Endothelial cell of umbilical vein (primary cell): Measurements from ENCODE around the gene CEP295NL. TPM values are rescaled to one million over a fixed set of nuclear protein-coding genes. Genes with fewer than 3 reads are reported as not detected.

Source experiments
- BruUV-seq: library from RNA; stranded (reverse); fragments of 400-500 nt; replicated peaks from 2 replicates; lab custom pipeline; 2021; lab: Mats Ljungman, UMichigan
- CTCF ChIA-PET: fragments of 300-600, 350-600 bp; sonication (Branson Sonifier 250); formaldehyde crosslinking; loops from one replicate; lab custom pipeline; 2021; ENCODE audit warnings: antibody characterized with exemption, inconsistent platforms; lab: Charles Lee
- POLR2A ChIA-PET: fragments of 300-600, 350-600 bp; sonication (Branson Sonifier 250); formaldehyde crosslinking; loops from one replicate; lab custom pipeline; 2021; ENCODE audit warnings: antibody characterized with exemption, inconsistent platforms; lab: Charles Lee
- DNase-seq: peaks from one replicate; pipeline ENCODE4 v3.0.0-alpha.2; 2011; ENCODE audit warnings: low read depth, low spot score
- FAIRE-seq: peaks from 2 replicates; lab custom pipeline; 2011; peaks lifted over from hg19 to GRCh38; lab: Jason Lieb, UNC
- H2AFZ ChIP-seq: 2 replicates; pipeline ENCODE4 v1.6.0; 2012; ENCODE audit warnings: low read depth, low read length, control low read depth, inconsistent platforms
- H3K27ac ChIP-seq: 2 replicates; pipeline ENCODE4 v1.5.1; 2011; ENCODE audit warnings: low read depth, mild to moderate bottlenecking, control low read depth, low read length, moderate library complexity; ENCODE audit not compliant: insufficient read depth
- H3K27me3 ChIP-seq, 2 experiments: 2 replicates each; pipeline versions ENCODE4 v1.6.0 to v1.6.1; 2011; ENCODE audit warnings: low read length in 2 of 2, mixed read lengths in 1 of 2; ENCODE audit not compliant: control insufficient read depth in 2 of 2, insufficient read depth in 2 of 2
- H3K36me3 ChIP-seq, 2 experiments: 2 replicates in 1 of 2; 3 replicates in 1 of 2; pipeline ENCODE4 v1.5.1; 2011; ENCODE audit warnings: low read length in 2 of 2, mild to moderate bottlenecking in 1 of 2, moderate library complexity in 1 of 2; ENCODE audit not compliant: control insufficient read depth in 2 of 2, insufficient read depth in 2 of 2; ENCODE audit errors: extremely low read depth in 1 of 2
- H3K4me1 ChIP-seq: 3 replicates; pipeline ENCODE4 v1.5.1; 2011; ENCODE audit warnings: mild to moderate bottlenecking, low read length; ENCODE audit not compliant: control insufficient read depth, insufficient read depth; ENCODE audit errors: extremely low read depth
- H3K4me2 ChIP-seq: 2 replicates; pipeline ENCODE4 v1.6.1; 2011; ENCODE audit warnings: low read length, control low read depth, mixed read lengths; ENCODE audit not compliant: insufficient read depth
- H3K4me3 ChIP-seq, 3 experiments: fragments of 200-600 bp in 1 of 3; sonication (generic), shearing (Covaris generic) in 1 of 3; replicated peaks in 1 of 3; 2 replicates each; pipeline ENCODE4 v1.5.1; 2011 to 2016; ENCODE audit warnings: control low read depth in 3 of 3, low read length in 3 of 3, mild to moderate bottlenecking in 2 of 3, inconsistent platforms in 1 of 3, low read depth in 1 of 3, moderate library complexity in 1 of 3; ENCODE audit not compliant: insufficient read depth in 1 of 3
- H3K79me2 ChIP-seq: 2 replicates; pipeline ENCODE4 v1.6.0; 2012; ENCODE audit warnings: low read length, inconsistent platforms; ENCODE audit not compliant: control insufficient read depth, insufficient read depth
- H3K9ac ChIP-seq: replicated peaks from 2 replicates; pipeline ENCODE3; 2011; ENCODE audit warnings: low read length, control low read depth; ENCODE audit not compliant: insufficient read depth; ENCODE audit errors: extremely low read depth
- H3K9me1 ChIP-seq: replicated peaks from 3 replicates; pipeline ENCODE4 v1.6.0; 2011; ENCODE audit warnings: mild to moderate bottlenecking, low read length; ENCODE audit not compliant: control insufficient read depth, insufficient read depth; ENCODE audit errors: extremely low read depth
- H3K9me3 ChIP-seq: replicated peaks from 2 replicates; pipeline ENCODE4 v1.5.1; 2012; ENCODE audit warnings: low read length, inconsistent platforms; ENCODE audit not compliant: control insufficient read depth, insufficient read depth
- H4K20me1 ChIP-seq: replicated peaks from 2 replicates; pipeline ENCODE3; 2011; ENCODE audit warnings: mild to moderate bottlenecking, low read length; ENCODE audit not compliant: control insufficient read depth, insufficient read depth; ENCODE audit errors: extremely low read depth
- EZH2 ChIP-seq: IDR thresholded peaks from 2 replicates; pipeline ENCODE4 v1.6.1; 2012; ENCODE audit warnings: borderline replicate concordance, low read depth, mild to moderate bottlenecking, moderate library complexity, low read length, inconsistent platforms; ENCODE audit not compliant: severe bottlenecking
- FOS ChIP-seq: IDR thresholded peaks from 2 replicates; pipeline ENCODE4 v1.6.1; 2011; ENCODE audit warnings: mild to moderate bottlenecking, low read length, moderate library complexity, borderline replicate concordance; ENCODE audit not compliant: insufficient read depth
- GATA2 ChIP-seq: IDR thresholded peaks from 2 replicates; pipeline ENCODE4 v1.7.0; 2011; ENCODE audit warnings: low read depth, mild to moderate bottlenecking, moderate library complexity, mixed read lengths, low read length; ENCODE audit not compliant: insufficient read length, insufficient read depth
- JUN ChIP-seq: IDR thresholded peaks from 2 replicates; pipeline ENCODE4 v1.6.1; 2011; ENCODE audit warnings: borderline replicate concordance, low read depth; ENCODE audit not compliant: insufficient read length, insufficient read depth
- MYC ChIP-seq: IDR thresholded peaks from one replicate; pipeline ENCODE4 v1.6.1; 2011; ENCODE audit warnings: mild to moderate bottlenecking, low read depth, low read length
- POLR2A ChIP-seq: IDR thresholded peaks from 2 replicates; pipeline ENCODE4 v1.6.1; 2012; ENCODE audit warnings: low read depth, mild to moderate bottlenecking, control low read depth, low read length
- POLR2AphosphoS5 ChIP-seq: IDR thresholded peaks from 2 replicates; pipeline ENCODE4 v1.6.1; 2012; ENCODE audit warnings: low read depth, mild to moderate bottlenecking, control low read depth, low read length, moderate library complexity; ENCODE audit not compliant: insufficient read depth
- dilution Hi-C: fragments of 300-500 bp; cut with MboI; formaldehyde crosslinking; loops from one replicate; pipeline ENCODE4 v1.15.0; 2019; ENCODE audit warnings: low sequenced_read_pairs; ENCODE audit not compliant: extremely low pct_ligation_motif_present
- intact Hi-C: fragments of 100-400 bp; cut with micrococcal nuclease; formaldehyde crosslinking; loops from one replicate; pipeline ENCODE4 v1.10.0; 2022
- polyA plus RNA-seq, 4 experiments: library from polyadenylated mRNA; depleted of rRNA in 3 of 4; stranded (reverse) in 3 of 4; unstranded in 1 of 4; fragments of >200 nt; gene quantifications; 2 replicates each; pipeline versions ENCODE4 v1.2.1 to v1.2.3, GENCODE V29; 2011 to 2012; ENCODE audit warnings: missing spikeins in 1 of 4
- total RNA-seq: library from RNA; stranded (reverse); gene quantifications from 2 replicates; pipeline ENCODE4 v1.2.3, GENCODE V29; 2021
- TF ChIP-seq, protein P1 (sequence below): IDR thresholded peaks from 2 replicates; pipeline ENCODE4 v1.6.1; 2011; ENCODE audit not compliant: insufficient read depth, insufficient read length
- TF ChIP-seq, protein P2 (sequence below), 2 donors: IDR thresholded peaks; 1 replicate in 1 of 2; 2 replicates in 1 of 2; pipeline ENCODE4 v1.5.1; 2011; ENCODE audit warnings: low read length in 2 of 2, mild to moderate bottlenecking in 2 of 2, moderate library complexity in 2 of 2, control low read depth in 1 of 2, inconsistent platforms in 1 of 2, low read depth in 1 of 2; ENCODE audit not compliant: insufficient read depth in 1 of 2; ENCODE audit errors: extremely low read depth in 1 of 2

The CEP295NL gene
- total and polyA plus RNA-seq, 2 donors (not counting 3 experiments of a cell fraction or from before 2014, with no cell fraction given) = 0.10 to 8.3 TPM

DNA sequence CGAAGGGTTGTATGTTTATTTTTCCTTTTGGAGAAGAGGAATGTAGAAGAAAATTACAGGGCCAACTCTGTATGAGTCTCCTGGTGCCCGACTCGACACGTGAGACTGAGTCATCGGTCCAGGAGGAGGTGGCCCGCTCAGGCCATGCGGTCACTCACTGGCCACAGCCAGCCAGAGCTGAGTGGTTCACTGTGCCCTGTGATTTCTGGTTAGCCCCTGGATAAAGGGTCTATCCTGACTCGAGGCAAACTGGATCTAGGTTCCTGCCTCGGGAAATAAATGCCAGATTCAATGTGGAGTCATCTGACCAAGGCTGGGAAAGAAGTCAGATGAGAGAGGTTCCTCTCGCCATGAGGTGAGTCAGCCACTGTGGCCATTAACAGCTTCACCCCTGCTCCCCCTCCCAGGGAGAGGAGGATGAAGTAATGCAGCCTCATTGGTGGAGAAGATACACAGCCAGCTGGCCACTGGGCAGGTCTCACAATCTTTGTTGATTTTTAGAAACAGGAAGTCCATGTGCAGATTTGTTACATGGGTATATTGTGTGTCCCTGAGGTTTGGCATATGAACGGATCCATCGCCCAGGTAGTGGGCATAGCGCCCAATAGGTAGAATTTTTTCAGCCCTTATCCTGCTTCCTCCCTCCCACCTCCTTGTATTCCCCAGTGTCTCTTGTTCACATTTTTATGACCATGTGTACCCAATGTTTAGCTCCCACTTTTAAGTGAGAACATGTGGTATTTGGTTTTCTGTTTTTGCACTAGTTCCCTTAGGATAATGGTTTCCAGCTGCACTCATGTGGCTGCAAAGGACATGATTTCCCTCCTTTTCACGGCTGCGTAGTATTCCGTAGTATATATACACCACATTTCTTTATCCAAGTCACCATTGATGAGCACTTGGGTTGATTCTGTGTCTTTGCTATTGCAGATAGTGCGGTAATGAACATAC, 40.7 kb downstream of the CEP295NL start:
- DNase-seq (peak; percentile 95), FAIRE-seq (peak; percentile 95)
- Histone ChIP-seq H3K9me1 (no peaks in the 10 kb centered on the region), H2AFZ (peak overlapping the region; percentile 43), H3K36me3 (peaks cover 0 to 8% of the 10 kb centered on the region in 2 experiments), H3K9me3 (no peaks in the 10 kb centered on the region), H3K4me2 (peak overlapping the region; percentile 13), H3K4me3 (no peak overlapping the region), H3K27ac (peak overlapping the region; percentile 93), H4K20me1 (no peaks in the 10 kb centered on the region), H3K4me1 (peaks cover 22% of the 10 kb centered on the region), H3K79me2 (no peaks in the 10 kb centered on the region), H3K27me3 (no peaks in the 10 kb centered on the region), H3K9ac (peak overlapping the region; percentile 72)
- TF ChIP-seq, protein P1, sequence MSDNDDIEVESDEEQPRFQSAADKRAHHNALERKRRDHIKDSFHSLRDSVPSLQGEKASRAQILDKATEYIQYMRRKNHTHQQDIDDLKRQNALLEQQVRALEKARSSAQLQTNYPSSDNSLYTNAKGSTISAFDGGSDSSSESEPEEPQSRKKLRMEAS = peak; percentile 75
- TF ChIP-seq, protein P2, sequence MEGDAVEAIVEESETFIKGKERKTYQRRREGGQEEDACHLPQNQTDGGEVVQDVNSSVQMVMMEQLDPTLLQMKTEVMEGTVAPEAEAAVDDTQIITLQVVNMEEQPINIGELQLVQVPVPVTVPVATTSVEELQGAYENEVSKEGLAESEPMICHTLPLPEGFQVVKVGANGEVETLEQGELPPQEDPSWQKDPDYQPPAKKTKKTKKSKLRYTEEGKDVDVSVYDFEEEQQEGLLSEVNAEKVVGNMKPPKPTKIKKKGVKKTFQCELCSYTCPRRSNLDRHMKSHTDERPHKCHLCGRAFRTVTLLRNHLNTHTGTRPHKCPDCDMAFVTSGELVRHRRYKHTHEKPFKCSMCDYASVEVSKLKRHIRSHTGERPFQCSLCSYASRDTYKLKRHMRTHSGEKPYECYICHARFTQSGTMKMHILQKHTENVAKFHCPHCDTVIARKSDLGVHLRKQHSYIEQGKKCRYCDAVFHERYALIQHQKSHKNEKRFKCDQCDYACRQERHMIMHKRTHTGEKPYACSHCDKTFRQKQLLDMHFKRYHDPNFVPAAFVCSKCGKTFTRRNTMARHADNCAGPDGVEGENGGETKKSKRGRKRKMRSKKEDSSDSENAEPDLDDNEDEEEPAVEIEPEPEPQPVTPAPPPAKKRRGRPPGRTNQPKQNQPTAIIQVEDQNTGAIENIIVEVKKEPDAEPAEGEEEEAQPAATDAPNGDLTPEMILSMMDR (IDR thresholded peaks at IDR 0.05; ENCODE audit: extremely low read depth in 1 of 2, insufficient read depth in 1 of 2, low read depth in 1 of 2, low read length in 2 of 2) = no peak
- peak; percentile 62 for TF ChIP-seq JUN
- TF ChIP-seq EZH2 = no peak
- peak; percentile 99 for TF ChIP-seq MYC
- TF ChIP-seq POLR2AphosphoS5 = peak; percentile 81
- peak; percentile 58 for TF ChIP-seq POLR2A
- TF ChIP-seq GATA2 = no peak
- peak; percentile 82 for TF ChIP-seq FOS
- TSS peak; percentile 92 for BruUV-seq
- ChIA-PET POLR2A (interaction anchor here (0.6 to 1.3 kb wide), 2 partner anchors 72 to 270 kb away, joined by 3 to 4 read pairs; no protein-coding TSS in a partner anchor), CTCF (interaction anchor here (0.6 to 2.2 kb wide), 5 partner anchors 9 to 112 kb away, joined by 3 to 12 read pairs (median 3); no protein-coding TSS in a partner anchor)
- intact Hi-C loops = loop anchor here (1.0 to 2.0 kb wide), 4 partner anchors 20 to 72 kb away; partner anchors contain the start of genes TIMP2 and USP36
- dilution Hi-C loops = no loop called here
